HG03097 (cell line): ENCODE measurements around the gene UPK3B.
"Not testable (repeated sequence)": the region's sequence is repeated elsewhere in the genome, so short reads cannot be mapped to it uniquely, and the experiment has no call there.

Experiments used
- ATAC-seq: cut with Tn5 transposase; IDR thresholded peaks from one replicate; pipeline ENCODE4 v1.9.1; 2021; ENCODE audit not compliant: unreplicated experiment, low FRiP score

The UPK3B gene

DNA sequence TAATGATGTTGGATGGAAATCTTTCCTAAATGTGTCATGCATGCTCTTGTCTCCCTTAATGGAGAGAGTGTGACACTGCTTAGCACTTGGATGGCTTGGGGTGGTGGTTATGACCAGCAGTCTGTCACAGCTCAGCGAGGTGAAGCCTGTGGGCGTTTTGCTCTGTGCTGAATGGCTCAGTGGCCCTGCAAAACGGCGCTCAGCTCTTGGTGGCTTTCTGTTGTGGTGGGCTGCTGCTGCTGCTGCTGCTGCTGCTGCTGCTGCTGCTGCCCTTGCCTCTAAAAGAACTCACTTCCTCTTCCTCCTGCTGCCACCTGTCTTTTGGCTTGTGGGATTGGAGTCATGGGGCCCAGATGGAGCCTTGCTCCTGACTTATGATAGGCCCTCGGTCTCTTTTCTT lies 23.7 kb upstream of the UPK3B start:
- ATAC-seq = peak; percentile 94

GRCh38 chr7:76487969-76488368 lies 22.4 kb upstream of the UPK3B start:
- not testable (repeated sequence) for ATAC-seq

DNA sequence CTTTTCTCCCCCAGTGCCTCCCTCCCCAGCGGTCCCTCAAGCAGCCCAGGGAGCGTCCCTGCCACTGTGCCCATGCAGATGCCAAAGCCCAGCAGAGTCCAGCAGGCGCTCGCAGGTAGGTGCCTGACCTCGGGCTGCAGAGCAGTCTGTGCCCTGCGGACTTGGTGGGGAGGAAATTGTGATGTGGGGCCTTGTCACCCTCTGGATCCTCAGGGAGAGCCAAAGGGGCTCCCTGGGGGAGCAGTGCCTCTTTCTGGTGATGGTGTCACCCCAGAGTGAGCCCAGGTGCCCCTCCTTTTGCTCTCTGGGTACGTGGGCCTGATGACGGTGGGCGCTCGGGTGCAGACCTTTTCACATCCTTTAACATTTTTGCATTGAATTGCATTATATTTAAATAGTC lies 18.2 kb upstream of the UPK3B start:
- not testable (repeated sequence) for ATAC-seq

- not testable (repeated sequence) for ATAC-seq
Measured at GRCh38 chr7:76495717-76496116, 14.6 kb upstream of the UPK3B start.

DNA sequence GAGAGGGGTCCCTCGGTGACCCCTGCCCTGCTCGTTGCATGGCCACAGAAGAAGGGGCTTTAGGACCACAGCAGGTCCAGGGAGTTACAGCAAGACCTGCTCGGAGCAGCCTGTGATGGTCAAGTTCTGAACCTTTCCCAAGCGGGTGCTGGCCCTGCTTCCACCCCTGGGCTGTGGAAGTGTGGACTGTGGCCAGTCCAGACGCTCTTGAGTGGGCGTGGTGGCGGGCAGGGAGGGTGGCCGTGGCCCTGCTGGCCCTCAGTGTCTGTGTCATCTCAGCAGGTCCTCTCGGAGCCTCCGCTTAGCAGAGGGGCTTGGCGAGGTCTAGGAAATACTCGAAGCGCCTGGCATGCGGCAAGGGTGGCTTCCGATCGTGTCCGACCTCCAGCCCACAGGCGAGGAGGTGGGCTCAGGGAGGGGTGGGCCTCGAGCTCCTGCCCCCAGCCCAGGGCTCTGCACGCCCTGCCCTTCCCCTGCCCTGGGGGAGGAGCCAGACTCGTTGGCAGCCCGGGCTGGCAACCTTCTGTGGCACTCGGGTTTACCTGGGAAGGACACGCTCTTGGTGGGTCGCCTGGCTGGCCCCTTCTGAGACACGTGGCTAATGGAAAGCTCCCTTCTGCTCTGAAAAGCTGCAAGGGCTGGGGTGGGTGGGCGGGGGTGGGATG lies 12.3 kb upstream of the UPK3B start:
- not testable (repeated sequence) for ATAC-seq

GRCh38 chr7:76498583-76499200 lies 11.7 kb upstream of the UPK3B start:
- not testable (repeated sequence) for ATAC-seq

GRCh38 chr7:76499201-76499923 lies 11.0 kb upstream of the UPK3B start:
- not testable (repeated sequence) for ATAC-seq

- not testable (repeated sequence) for ATAC-seq
Measured at GRCh38 chr7:76499924-76500241, 10.5 kb upstream of the UPK3B start.

DNA sequence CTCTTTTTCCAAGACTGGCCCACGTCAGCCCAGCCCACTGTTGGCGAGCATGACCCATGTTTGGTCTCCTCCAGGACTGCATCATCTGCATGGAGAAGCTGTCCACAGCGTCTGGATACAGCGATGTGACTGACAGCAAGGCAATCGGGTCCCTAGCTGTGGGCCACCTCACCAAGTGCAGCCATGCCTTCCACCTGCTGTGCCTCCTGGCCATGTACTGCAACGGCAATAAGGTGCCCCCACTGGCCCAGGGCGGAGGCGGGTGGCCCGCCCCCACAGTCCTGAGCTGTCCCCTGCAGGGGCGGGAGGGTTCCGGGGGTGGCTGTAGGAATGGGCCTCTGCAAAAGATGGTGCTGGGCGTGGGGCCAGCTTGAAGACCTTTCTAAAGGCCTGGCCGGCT lies 8.1 kb upstream of the UPK3B start:
- ATAC-seq = not testable (repeated sequence)

GRCh38 chr7:76502836-76503235 lies 7.5 kb upstream of the UPK3B start:
- ATAC-seq = not testable (repeated sequence)

GRCh38 chr7:76503244-76503643 lies 7.1 kb upstream of the UPK3B start:
- ATAC-seq = not testable (repeated sequence)

DNA sequence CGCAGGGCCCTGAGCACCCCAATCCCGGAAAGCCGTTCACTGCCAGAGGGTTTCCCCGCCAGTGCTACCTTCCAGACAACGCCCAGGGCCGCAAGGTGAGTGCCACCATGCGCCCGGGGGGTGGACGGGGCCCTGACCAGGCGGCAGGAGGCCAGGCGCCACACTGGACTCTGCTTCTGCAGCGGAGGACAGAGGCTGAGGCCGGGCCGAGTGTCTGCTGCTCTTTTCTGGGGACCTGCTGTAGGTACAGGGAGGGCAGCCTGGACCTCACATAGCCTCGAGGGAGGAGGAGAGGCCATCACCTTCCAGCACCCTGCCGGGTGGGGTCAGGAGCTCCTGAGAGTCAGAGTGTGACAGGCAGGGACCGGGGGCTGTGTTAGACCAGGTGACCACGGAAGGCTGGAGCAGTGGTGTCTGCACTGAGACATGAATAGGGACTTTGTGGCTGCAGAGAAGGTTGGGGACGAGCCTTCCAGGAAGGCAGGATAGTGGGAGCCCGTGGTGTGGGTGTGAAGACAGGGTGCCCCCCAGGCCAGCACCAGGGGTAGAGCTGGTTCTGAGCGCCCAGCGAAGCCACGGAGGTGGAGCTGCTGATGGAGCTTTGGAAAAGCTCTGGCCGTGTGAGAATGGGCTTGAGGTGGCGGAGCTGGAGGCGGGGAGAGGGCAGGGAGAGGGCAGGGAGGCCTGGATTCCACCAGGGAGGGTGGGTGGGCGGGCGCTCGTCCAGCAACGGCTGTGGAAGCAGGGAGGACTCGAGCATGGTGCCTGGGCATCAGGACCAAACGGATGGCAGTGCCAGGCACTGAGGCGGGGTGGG lies 5.8 kb upstream of the UPK3B start:
- not testable (repeated sequence) for ATAC-seq

GRCh38 chr7:76505168-76506080 lies 4.9 kb upstream of the UPK3B start:
- ATAC-seq = no peak

DNA sequence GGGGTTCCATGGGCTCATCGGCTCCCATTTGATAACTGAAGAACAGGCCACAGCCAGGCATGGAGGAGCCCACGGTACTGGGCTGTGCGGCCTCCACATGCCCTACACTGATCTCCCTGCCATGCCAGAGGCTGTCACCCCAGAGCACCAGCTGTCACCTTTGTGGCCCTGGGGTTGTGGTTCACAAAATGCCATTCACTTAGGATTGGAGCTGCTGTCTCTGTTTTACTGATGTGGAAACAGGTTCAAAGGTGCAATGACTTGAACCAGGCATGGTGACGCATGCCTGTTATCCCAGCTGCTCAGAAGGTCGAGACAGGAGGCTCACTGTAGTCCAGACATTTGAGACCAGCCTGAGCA lies 4.3 kb upstream of the UPK3B start:
- ATAC-seq = no peak

GRCh38 chr7:76506643-76507042 lies 3.7 kb upstream of the UPK3B start:
- ATAC-seq = not testable (repeated sequence)

- no peak for ATAC-seq
Measured at GRCh38 chr7:76507723-76508406, 2.5 kb upstream of the UPK3B start.

GRCh38 chr7:76511200-76511910 lies 1.0 kb downstream of the UPK3B start:
- ATAC-seq = not testable (repeated sequence)

DNA sequence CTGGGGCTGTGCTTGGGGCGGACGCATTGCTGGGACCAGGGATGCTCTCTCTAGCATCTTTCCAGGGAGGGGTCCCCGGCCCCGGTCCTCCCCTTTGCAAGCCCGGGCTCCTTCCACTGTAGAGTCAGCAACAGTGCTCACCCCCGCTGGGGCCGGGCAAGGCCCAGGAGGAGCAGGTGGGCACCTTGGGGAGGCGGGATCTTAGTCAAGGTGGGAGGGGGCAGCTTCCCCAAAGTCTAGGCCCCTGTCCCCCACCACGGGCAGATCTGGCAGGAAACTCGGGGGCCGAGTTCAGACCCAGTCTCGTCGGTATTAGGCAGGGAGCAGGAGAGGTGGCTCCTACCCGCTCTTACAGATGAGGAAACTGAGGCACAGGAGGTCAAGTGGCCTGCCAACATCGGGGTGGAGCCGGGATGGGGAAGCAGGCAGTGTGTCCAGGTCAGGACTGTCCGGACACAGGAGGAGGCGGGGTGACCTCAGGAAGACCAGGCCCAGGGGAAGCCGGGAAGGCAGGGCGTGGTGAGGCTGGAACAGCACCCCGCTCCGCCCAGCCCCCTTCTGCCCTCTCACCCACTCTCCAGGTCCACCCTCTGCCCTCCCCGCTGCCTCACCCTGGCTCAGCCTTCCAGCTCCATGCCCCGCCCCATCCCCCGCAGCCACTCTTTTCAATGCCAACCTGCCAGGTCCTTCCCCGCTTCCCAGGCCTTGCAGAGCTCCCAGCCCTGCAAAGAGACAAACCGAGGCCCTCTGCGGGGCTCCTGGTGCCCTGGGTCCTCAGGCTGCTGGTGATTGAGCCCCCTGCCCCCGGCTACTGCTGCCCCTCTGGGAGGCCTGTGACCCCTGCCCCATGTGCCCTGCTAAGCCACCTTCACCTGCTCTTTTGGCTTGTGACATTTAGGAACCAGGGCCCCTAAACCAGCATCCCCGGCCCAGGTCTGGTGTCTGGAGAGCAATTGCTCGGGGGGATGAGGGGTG lies 1.8 kb downstream of the UPK3B start:
- ATAC-seq = not testable (repeated sequence)
